HG02852 (cell line): ENCODE data around the gene CARMIL3.

Experiments used
- ATAC-seq: cut with Tn5 transposase; IDR thresholded peaks from one replicate; pipeline ENCODE4 v1.9.1; 2021; ENCODE audit warnings: mild to moderate bottlenecking, moderate library complexity; ENCODE audit not compliant: unreplicated experiment

Gene CARMIL3

GRCh38 chr14:24113379-24113800, 61.6 kb downstream of the CARMIL3 start:
- no peak for ATAC-seq

GRCh38 chr14:24113801-24114531, 62.2 kb downstream of the CARMIL3 start:
- ATAC-seq, result peak; percentile 27

- peak; percentile 84 for ATAC-seq
These were observed 63.0 kb downstream of the CARMIL3 start, which contains the start of the genes DCAF11 and NRL for GRCh38 chr14:24114532-24115421. Gene DCAF11, plus strand, starts transcription at chr14:24114777. Its CDS starts 818 bp downstream, at chr14:24115595. Gene NRL, minus strand, starts transcription at chr14:24114949. Its CDS starts 32,101 bp downstream, at chr14:24082848.

DNA sequence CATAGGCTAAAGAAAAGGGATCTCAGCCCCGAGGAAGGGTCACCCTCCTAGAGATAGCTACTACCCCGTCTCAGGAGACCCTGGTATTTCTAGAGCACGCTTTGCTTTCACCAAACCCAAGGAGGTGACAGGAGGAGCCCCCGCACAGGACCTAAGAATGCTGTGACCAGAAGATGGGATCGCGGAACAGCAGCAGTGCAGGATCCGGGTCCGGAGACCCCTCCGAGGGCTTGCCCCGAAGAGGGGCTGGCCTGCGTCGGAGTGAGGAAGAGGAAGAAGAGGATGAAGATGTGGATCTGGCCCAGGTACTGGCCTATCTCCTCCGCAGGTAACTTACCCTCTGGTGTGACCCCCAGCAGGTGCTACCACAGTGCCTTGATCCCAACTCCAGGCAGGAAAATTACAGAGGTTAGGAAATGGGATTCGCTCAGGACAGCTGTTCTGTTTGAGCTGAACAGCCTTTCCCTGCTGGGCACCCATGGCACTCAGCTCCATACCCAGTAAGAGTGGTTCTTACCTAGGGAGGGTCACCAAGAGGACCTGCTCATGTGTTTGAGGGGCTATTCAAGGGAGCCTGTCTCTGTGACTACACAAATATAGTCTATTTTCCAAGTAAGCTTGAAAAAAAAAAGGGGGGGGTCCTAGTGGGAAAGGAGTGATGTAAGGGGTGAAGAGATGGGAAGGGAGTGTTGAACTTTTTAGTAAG, 63.8 kb downstream of the CARMIL3 start:
- ATAC-seq, result no peak

DNA sequence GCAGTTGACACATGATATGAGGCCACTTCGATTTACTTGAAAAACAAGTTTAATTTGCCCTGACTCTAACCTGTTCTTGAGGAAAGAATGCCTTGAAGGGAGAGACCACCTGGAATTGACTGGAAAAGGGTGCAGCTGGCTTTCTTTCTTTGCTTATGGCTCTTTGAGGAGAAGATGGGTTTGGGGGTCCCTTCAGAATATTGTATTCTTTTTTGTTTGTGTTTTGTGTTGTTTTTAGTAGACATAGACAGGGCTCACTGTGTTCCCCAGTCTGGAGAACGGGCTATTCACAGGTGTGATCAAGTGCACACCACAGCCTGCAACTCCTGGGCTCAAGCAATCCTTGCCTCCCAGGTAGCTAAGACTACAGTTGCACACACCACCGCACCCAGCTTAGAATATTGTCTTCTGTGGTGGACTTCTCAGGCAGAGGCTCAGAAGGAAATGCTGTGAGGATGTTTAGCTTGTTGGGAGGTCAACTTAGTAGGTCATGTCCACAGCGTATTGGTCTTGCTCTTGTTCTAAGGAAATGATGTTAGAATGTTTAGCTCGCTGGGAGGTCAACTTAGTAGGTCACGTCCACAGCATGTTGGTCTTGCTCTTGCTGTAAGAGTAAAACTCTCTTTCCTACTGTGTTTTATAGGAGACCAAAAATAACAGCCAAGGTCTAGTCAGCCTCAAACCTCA, 64.5 kb downstream of the CARMIL3 start:
- ATAC-seq, result no peak

DNA sequence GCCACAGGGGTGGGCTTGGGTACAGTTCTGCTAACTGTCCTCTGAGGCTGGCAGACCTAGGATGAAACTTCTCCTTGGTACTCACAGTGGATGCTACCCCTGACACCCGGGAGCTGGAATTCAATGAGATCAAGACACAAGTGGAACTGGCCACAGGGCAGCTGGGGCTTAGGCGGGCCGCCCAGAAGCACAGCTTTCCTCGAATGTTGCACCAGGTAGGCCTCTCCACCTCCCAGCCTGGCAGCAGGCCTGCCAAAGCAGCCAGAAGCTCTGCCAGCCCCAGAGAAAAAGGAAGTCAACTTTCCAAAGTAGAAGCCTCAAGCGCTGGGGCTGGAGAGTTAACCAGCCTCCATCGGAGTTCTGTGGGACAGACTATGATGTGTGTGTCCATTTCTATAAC, 65.4 kb downstream of the CARMIL3 start:
- ATAC-seq, result no peak
